ENCODE measurements around the gene PARVB.
"Not testable (repeated sequence)": the region's sequence is repeated elsewhere in the genome, so short reads cannot be mapped to it uniquely, and the experiment has no call there.

The PARVB gene

DNA sequence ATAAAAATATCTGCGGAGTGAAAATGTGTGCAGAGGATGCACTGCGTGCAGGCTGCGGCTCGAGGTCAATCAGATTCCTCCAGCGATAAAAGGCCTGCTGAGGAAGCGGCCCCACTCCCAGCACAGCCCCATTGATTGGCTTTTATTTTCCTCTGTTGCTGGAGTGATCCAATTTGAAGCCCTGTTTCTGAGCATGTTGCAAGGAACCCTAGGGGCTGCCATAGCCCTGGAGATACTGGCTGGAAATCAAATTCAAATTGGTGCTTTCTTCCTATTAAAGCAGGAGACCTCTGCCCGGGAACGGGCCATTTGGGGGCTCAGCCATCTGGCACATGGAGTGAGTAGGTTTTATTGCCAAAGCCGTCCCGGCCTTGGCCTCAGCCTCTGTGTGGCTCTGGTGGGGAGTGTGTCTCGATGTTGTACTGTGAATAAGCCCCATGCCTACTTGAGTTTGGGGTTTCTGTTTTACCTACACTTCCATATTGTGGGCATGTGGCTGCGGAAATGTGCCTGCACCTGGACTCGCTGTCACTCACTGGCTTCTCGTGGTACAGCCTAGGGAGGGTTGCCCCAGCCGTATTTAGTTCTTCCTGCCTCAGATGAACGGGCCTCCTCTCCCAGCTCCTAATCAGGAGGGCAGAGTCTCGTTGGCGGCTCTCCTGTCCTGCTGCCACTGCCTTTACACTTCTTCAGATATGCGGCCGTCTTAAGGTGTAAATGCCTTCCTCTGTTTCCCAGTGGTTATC is 25.6 kb downstream of the PARVB start:
- in situ Hi-C loops (cut with MboI; ENCODE audit: low sequenced_read_pairs): no loop called here

DNA sequence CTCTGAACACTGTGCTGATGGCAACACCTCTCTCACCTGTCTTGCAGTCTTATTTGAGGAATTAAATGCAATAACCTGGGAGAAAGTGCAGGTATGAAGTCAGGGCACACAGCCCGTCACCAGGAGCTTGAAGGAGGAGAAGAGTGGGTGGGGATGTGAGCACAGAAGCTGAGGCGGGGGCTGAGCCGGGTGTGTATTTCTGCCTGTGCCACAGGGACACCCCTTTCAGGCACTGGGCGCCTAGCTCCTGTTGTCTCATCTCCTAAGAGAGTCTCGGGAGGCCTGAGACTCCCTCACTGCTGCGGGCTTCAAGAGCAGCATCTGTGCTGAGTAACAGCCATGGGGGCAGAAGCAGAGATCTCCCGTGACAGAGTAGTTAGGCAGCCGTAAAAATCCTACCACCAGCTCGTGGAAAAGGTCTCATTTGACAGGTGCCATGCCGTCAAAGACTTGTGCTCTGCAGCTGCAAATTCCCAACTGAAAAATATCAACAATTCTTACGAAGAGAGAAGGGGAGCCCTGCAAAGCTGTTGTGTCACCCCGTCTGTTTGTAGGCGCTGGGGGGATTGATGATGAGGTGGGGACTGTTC is 26.8 kb downstream of the PARVB start:
- in situ Hi-C loops (cut with MboI; ENCODE audit: low sequenced_read_pairs): no loop called here

DNA sequence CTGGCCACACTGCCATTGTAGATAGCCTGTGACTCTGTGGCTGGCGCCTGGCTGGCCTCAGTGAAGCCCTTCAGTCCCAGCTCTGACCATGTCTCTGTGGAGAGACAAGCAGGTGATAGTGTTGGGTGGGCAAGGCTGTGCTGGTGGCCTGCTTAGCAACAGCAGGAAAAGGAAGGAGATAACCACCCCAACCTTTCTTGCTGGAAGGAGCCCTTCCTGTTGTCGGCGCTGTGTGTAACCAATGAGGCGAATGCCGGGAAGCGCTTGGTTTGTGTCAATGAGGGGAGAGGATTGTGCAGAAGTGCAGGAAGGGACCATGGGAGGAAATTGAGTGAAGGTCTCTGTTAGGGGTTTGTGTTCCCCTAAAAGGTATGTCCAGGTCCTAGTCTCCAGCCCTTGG is 27.3 kb downstream of the PARVB start:
- in situ Hi-C loops (cut with MboI; ENCODE audit: low sequenced_read_pairs): no loop called here

DNA sequence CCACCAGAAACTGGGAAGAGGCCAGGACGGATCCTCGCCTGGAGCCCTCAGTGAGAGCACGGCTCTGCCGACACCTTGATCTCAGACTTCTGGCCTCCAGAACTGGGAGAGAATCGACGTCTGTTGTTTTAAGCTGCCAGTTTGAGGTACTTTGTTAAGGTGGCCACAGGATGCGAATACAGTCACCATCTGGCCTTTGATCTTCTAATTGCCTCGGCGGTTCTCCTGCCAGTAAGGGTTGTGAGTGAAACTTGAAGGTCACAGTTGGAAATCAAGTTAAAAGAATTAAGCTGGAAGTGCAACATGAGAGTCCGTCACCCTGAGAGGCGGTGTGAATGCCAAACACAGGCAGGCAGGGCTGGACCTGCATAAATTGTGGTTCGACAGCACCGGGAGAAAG is 27.9 kb downstream of the PARVB start:
- in situ Hi-C loops (cut with MboI; ENCODE audit: low sequenced_read_pairs): no loop called here

DNA sequence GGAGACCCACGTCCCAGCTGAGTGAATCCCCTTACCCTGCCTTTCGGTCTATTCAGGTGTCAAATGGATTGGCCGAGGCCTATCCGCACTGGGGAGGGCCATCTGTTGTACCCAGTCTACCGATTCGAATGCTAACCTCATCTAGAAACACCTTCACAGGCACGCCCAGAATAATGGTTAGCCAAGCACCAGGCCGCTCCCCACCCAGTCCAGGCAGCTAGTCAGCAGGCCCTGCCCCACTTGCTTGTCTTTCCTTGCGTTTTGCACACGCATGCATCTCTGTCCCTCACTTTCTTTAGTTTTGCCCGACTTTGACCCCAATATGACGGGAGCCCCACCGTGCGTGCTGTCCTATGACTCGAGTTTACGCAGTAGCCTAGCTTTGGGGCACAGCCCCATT is 31.7 kb downstream of the PARVB start:
- in situ Hi-C loops (cut with MboI; ENCODE audit: low sequenced_read_pairs): no loop called here

DNA sequence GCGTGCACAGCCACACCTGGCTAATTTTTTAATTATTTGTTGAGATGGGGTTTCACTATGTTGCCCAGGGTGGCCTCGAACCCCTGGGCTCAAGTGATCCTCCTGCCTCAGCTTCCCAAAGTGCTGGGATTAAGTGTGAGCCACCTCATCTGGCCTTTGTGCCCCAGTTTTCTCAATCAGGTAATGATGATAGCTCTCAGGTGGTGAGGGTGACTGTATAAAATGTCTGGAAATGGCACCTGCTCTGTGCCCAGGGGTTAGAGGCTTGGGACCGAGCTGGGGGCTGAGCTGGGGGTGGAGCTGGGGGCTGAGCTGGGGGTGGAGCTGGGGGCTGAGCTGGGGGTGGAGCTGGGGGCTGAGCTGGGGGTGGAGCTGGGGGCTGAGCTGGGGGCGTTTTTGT is 32.5 kb downstream of the PARVB start:
- in situ Hi-C loops (cut with MboI; ENCODE audit: low sequenced_read_pairs): not testable (repeated sequence)

DNA sequence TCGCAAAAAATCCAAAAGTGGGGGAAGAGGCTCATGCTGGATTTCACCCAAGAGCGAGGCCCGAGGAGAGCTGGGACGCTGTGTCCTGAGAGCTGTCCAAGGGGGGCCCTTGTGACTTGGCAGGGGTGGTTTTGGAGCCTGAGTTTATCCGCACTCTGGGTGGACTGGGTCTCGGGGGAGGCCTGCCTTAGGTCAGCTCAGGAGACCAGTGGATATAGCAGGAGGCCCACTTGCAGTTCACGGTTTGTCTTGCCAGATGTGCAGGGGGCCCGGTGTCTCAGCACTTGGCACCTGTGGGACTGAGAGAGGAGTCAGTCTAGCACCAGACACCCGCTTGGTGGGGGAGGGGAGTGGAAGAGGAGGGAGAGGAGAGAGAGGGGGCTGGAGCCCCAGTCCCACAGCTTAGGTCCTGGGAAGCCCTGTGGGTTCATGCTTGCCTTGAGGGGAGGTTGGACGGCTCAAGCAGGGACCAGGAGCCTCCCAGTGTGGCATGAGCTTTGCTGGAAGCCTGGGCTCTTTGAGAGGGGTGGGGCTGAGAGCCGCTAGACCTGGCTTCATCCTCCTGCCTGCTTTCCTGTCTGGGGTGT is 33.4 kb downstream of the PARVB start:
- in situ Hi-C loops (cut with MboI; ENCODE audit: low sequenced_read_pairs): no loop called here

DNA sequence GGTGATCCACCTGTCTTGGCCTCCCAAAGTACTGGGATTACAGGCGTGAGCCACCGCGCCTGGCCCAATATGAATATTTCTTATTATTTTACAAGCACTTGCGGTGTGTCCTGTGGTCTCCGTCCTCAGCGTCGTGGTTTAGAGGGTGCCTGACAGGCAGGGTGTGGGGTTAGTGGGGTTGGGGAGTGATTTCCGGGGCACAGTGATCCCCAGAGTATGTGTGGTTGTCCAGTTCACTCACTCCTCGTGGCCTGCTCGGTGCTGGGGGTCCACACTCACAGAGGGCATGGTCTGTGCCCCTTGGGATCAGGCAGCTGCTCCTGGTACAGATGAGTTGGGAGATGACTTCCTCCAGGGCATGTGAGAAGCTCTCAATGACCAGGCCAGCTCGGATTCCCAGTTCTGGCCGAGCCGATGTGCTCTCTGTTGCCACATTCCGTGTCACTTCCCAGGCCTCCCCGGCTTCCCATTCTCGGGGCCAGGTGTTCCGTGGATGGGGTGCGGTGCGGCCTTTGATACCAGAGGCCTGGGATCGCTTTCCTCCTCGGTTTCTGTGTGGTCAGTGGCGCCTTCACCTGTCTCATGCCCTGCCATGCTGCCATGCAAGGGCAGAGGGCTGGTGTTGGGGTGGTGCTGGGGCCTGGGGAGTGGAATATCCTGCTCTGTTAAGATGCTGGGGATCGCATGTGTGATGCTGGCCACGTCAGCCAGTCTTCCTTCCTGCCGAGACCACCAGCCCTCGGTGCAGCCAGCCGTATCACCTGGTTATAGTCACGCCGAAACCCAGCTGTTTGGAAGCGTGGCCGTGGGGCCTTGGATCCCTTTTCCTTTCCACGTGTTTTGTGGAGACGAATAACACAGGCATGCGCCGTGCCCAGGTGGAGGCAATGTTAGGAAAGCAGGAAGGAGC is 39.6 kb downstream of the PARVB start:
- in situ Hi-C loops (cut with MboI; ENCODE audit: low sequenced_read_pairs): no loop called here

DNA sequence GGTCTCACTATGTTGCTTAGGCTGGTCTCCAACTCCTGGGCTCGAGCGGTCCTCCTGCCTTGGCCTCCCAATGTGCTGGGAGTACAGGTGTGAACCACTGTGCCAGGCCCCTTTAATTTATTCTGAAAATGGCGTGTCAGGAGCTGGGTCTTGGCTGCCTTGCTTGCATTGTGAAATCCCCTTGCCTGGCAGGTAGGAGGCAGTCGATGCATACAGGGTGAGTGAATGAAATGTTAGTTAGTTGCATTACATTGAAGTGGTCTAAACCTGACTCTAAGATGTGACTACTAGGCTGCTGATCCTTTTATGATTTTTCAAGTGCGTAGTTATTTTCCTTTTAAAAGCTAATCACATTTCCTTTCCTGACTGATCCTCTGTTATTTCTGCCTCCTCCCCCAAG is 42.9 kb downstream of the PARVB start:
- in situ Hi-C loops (cut with MboI; ENCODE audit: low sequenced_read_pairs): no loop called here

DNA sequence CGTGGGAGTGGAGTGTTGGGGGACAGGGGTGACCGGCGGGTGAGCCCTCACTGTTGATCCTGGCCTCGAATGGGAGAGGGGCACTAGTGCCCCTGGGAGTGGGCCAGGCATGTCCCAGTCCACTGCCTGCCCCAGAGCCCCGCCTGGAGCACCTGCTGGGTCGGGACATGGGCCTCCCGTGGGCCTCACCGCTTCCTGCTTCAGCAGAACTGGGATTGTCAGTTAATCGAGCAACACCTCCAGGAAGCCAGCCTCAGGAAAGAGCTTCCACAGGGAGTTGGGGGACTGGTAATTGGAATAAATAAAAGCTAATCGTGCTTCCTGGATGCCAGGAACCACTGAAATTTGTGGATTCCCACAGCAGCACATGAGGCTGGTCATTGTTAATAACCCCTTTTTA is 43.8 kb downstream of the PARVB start:
- in situ Hi-C loops (cut with MboI; ENCODE audit: low sequenced_read_pairs): no loop called here

DNA sequence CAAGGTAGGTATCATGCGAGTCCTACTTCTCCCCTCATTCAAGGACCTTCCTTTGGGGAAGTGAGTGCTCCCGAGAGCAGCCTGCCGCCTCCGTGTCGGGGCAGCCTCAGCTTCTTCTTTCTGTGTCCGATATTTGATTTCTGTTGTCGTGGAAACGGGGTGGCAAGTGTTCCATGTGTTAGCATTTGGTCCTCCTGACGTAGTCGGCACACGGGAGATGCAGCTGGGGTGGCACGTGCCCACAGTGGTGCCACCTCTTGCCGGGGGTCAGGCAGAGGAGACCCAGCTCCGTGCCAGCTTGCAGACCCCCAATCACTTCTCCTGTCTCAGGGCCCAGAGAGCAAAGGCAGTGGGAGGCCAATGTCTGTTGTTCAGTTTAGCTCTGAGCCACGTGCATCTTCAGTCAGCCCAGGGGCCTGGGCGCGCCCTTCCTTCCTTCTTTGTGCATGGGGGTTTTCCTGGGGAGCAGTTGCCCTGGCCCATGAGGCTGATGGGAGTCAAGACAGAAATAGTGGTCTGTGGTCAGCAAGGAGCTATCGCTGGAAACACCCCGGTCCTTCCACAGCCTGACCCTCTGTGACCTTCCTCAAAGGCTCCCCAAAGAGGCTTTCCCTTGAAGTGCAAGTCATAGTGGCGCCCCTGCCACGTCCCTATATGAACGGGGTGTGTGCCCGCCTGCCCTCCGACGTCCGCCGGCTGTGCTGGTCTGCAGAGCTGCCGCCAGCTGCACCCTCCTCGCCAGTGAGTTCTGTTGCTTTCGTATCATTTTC is 44.5 kb downstream of the PARVB start:
- in situ Hi-C loops (cut with MboI; ENCODE audit: low sequenced_read_pairs): no loop called here

DNA sequence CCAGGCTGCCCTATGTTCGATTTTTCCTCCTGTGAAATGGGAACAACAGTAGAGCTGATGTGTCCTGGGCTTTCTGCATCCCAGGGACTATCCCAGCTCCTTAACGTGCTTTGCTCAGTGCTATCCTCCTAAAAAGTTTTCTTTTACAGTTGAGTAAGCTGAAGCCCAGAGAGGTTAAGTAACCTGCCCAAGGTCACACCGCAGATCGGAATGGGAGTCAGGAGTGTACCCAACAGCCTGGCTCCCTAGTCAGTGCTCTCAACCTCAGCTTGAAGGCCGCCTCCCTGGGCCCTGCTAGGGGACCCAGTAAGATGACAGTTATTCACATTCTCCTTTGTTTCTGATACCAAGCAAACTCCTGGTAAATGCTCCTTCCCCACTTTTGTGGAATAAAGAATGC is 45.9 kb downstream of the PARVB start:
- in situ Hi-C loops (cut with MboI; ENCODE audit: low sequenced_read_pairs): no loop called here

DNA sequence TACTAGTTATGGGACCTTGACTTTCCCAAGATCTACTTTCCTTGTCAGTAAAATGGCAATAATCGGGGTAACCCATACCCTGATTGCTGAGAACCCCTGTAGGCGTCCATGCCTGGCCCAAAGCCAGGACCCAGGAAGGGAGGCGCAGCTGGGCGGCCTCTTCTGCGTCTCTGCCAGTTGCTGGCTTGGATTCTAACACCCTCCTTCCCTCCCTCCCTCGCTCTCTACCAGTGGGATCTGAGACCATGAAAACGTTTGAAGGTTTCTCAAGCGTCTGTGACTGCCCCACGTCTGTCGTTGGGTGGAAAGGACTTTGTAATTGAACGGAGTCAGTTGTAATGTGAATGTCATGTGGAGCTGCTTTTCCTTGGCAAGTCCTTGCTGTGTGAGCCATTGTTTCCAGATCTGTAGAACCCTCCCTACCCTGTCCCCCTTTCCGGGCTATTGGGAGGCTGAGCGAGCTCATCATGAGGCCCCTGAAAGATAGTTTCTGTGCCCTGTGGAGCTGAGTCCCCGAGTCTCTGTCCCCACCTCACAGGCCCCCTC is 47.8 kb downstream of the PARVB start:
- in situ Hi-C loops (cut with MboI; ENCODE audit: low sequenced_read_pairs): no loop called here

DNA sequence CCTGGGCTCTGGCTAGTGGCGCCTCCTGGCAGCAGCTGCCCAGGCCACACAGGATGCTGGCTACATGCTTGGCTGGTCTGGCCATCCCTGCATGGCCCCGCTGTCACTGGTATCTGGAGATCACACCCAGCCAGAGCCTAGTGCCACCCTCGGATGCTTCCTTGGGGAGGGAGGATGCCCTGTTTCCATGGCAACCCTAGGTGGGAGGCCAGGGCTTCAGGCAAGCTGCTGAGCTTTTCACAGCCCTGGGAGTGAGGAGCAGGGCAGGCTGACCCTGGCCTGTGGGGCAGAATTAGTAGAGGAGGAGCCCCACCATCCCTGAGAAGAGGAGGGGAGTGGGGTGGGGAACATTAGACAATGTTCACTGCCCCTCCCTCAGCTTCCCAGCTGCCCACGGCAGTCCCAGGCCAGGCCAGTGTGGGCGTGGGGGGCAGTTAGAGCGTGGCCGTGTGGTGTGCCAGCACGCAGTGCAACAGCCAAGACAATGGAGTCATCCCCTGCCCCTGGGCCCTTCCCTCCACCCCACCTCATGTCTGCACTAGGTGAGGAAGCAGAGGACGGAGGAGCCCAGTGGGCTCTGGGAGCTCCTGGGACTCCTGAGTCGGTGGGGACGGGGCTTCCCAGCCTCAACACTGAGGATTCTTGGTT is 50.4 kb downstream of the PARVB start:
- in situ Hi-C loops (cut with MboI; ENCODE audit: low sequenced_read_pairs): no loop called here

DNA sequence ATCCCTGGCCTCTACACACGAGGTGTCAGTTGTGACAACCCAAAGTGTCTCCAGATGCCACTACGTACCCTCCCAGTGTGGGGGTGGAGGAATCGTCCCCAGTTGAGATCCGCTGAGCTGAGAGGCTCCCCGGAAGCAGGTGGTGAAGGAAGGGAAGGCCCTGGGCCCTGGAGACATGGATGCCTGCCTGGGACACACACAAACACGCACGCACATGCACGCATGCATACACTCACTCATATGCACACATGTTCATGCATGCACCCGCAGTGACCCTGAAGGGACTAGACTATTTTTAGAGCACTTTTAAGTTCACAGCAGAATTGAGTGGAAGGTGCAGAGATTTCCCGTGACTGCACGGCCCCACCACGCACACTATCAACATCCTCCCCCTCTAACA is 50.9 kb downstream of the PARVB start:
- in situ Hi-C loops (cut with MboI; ENCODE audit: low sequenced_read_pairs): no loop called here

DNA sequence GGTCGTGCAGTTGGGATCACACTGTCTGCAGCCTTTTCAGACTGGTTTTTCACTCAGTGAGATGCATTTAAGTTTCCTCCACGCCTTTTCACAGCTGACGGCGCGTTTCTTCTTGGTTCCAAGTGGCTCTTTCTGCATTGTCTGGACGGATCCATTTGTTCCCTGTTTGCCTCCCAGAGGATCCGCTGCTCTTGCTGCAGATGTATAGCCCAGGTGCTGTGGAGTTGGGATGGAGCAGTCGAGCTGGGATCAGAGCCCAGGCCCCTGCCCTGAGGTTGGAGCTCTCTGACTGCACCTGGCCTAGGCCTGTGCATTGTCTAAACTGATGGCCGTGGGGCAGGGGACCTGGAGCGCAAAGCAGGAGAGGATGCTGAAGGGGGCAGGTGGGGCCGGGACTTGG is 51.6 kb downstream of the PARVB start:
- in situ Hi-C loops (cut with MboI; ENCODE audit: low sequenced_read_pairs): no loop called here

DNA sequence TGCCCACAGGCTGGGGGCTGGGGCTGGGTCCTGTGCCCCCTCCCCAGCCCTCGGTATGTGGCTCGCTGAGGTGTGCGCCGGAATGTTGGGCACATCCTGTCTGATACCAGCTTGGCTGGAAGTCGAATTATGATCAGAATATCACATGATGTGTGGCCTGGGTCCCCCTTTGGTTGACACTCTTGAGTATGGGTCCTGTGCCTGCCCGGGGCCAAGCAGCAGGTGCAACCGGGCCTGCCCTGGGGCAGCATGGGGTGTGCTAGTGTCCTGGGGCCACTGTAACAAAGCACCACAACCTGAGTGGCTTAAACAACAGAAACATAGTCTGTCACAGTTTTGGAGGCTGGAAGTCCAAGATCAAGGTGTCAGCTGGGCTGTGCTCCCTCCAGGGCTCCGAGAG is 52.7 kb downstream of the PARVB start:
- in situ Hi-C loops (cut with MboI; ENCODE audit: low sequenced_read_pairs): no loop called here

DNA sequence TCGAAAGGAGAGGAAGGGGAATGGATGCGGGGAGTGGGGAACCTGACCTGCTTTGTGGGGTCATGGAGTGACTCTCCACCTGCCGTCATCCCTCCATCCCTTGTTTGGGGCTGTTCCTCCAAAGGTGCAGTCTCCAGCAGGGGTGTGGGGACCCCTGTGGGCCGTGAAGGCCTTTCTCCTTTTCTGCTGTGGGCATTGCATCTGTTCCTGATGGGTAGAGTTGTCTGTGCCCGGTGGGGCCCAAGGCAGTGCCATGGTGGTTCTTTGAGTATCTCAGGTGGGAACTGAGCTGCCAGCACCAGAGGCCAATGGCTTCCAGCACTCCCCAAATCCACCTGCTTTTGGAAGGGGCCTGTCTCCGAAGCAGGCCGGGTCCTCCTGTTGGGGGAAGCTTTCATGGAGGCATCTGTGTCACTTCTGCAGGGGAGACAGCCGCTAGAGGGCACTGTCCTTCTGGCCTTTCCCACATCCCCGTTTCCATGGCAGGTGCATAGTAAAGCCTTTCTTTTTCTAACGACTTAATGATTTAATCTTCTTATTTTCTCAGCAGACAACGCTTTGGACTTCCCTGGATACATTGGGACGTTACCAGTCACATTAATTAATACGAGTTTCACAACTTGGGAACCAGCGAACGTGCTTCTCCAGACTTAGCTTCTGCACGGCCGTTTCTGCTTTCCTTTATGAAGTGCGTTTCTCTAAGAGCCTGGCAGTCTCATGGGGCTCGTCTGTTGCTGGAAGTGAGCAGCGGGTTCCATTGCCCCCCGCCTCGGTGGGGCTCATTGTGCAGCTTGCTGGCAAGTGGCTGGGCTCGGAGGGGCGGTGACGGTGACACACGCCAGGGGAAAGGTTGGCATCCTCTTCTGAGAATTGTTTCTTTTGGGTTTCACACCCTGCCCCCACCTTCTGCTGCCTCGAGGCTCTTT is 57.1 kb downstream of the PARVB start:
- in situ Hi-C loops (cut with MboI; ENCODE audit: low sequenced_read_pairs): loop anchor here (10.0 kb wide), 1 partner anchor 544 kb away; no protein-coding TSS in a partner anchor

DNA sequence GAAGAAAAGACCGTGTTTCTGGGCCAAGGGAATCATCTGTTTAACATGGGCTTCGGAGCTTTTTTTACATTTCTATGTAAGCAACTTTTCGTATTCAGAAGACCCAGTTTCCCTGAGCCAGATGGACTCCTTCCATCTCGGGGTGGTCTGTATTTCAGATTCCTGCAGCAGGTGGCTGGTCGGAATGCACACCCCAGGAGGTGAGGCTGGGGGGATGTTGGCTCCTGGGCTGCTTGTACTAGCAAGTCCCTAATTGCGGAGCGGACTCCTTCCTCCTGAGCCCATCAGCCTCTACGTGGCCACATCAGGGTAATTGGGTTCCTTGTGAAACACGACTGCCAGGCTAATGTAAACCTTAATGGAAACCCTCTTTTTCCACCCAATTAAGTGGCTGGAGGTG is 58.7 kb downstream of the PARVB start:
- in situ Hi-C loops (cut with MboI; ENCODE audit: low sequenced_read_pairs): loop anchor here (10.0 kb wide), 1 partner anchor 542 kb away; no protein-coding TSS in a partner anchor

All from HL-60/S4 (cell line).